HCT116 (cell line): Measurements from ENCODE around the gene BRD4. TPM values are rescaled to one million over a fixed set of nuclear protein-coding genes. Genes with fewer than 3 reads are reported as not detected.

Source experiments
- ATAC-seq: fragments of 200-7000 bp; cut with Tn5 transposase; 2 replicates; pipeline ENCODE4 v1.9.1; 2020; ENCODE audit warnings: mild to moderate bottlenecking, moderate library complexity
- BruUV-seq: library from RNA; stranded (reverse); fragments of 400-500 nt; replicated peaks from 2 replicates; lab custom pipeline; 2021; lab: Mats Ljungman, UMichigan
- CTCF ChIA-PET: fragments of 300-600 bp; sonication (Branson Sonifier 250); formaldehyde crosslinking; loops from one replicate; lab custom pipeline; 2021; ENCODE audit warnings: antibody characterized with exemption; lab: Charles Lee
- POLR2A ChIA-PET: fragments of 300-600, 350-600 bp; sonication (Branson Sonifier 250); formaldehyde crosslinking; loops from one replicate; lab custom pipeline; 2021; ENCODE audit warnings: antibody characterized with exemption; lab: Charles Lee
- RAD21 ChIA-PET, 2 experiments: fragments of 300-600 bp; sonication (Branson Sonifier 250); formaldehyde crosslinking; loops; one replicate each; lab custom pipeline; 2023; ENCODE audit warnings: low total read pairs in 2 of 2; ENCODE audit not compliant: uncharacterized antibody in 2 of 2, unreplicated experiment in 2 of 2, low non-redundant PET in 1 of 2; lab: Charles Lee
- DNase-seq: peaks from one replicate; pipeline ENCODE4 v3.0.0-alpha.2; 2010; ENCODE audit warnings: low read depth, low spot score
- H2AFZ ChIP-seq: fragments of 200-600 bp; shearing (Covaris generic), sonication (generic); 2 replicates; pipeline ENCODE4 v1.6.1; 2017; ENCODE audit warnings: low read depth, mixed run types, mixed read lengths, antibody characterized with exemption, low read length; ENCODE audit not compliant: poor library complexity, severe bottlenecking
- H3K27ac ChIP-seq: 2 replicates; pipeline ENCODE4 v1.5.1; 2012; ENCODE audit warnings: low read depth, low read length
- H3K27me3 ChIP-seq: fragments of 200-600 bp; sonication (generic); 2 replicates; pipeline ENCODE4 v1.6.1; 2016; ENCODE audit warnings: mixed run types, low read length, mixed read lengths; ENCODE audit not compliant: insufficient read depth
- H3K36me3 ChIP-seq, 2 experiments: fragments of 200-500 bp in 1 of 2; fragments of 200-600 bp in 1 of 2; sonication (Bioruptor generic) in 1 of 2; sonication (generic) in 1 of 2; 2 replicates each; pipeline versions ENCODE4 v1.5.1 to v1.6.1; 2014 to 2016; ENCODE audit warnings: low read length in 2 of 2, inconsistent platforms in 1 of 2, mixed read lengths in 1 of 2, mixed run types in 1 of 2; ENCODE audit not compliant: insufficient read depth in 2 of 2, control insufficient read depth in 1 of 2
- H3K4me1 ChIP-seq, 2 experiments: fragments of 200-600 bp in 1 of 2; sonication (generic) in 1 of 2; 2 replicates each; pipeline versions ENCODE4 v1.5.1 to v1.6.1; 2012 to 2017; ENCODE audit warnings: low read length in 2 of 2, inconsistent platforms in 1 of 2, mild to moderate bottlenecking in 1 of 2, mixed read lengths in 1 of 2, mixed run types in 1 of 2, moderate library complexity in 1 of 2; ENCODE audit not compliant: insufficient read depth in 2 of 2, control insufficient read depth in 1 of 2
- H3K4me2 ChIP-seq: fragments of 200-600 bp; sonication (generic); 2 replicates; pipeline ENCODE4 v1.6.1; 2017; ENCODE audit warnings: mixed run types, low read length, mixed read lengths
- H3K4me3 ChIP-seq, 2 experiments: fragments of 200-600 bp in 1 of 2; sonication (generic) in 1 of 2; replicated peaks in 1 of 2; 2 replicates each; pipeline ENCODE4 v1.5.1; 2011 to 2016; ENCODE audit warnings: low read length in 2 of 2, control low read depth in 1 of 2, low read depth in 1 of 2, mild to moderate bottlenecking in 1 of 2, mixed read lengths in 1 of 2, mixed run types in 1 of 2
- H3K79me2 ChIP-seq: fragments of 200-600 bp; sonication (generic); 2 replicates; pipeline ENCODE4 v1.6.1; 2017; ENCODE audit warnings: mild to moderate bottlenecking, mixed run types, low read length, moderate library complexity, mixed read lengths; ENCODE audit not compliant: insufficient read depth
- H3K9ac ChIP-seq: fragments of 200-600 bp; sonication (generic); 2 replicates; pipeline ENCODE4 v1.6.1; 2016; ENCODE audit warnings: low read length, mixed read lengths
- H3K9me2 ChIP-seq: fragments of 200-600 bp; sonication (generic), shearing (Covaris generic); 2 replicates; pipeline ENCODE4 v1.6.1; 2017; ENCODE audit warnings: mixed run types, mild to moderate bottlenecking, moderate library complexity; ENCODE audit not compliant: insufficient read depth
- H3K9me3 ChIP-seq, 2 experiments: fragments of 200-500 bp in 1 of 2; fragments of 200-600 bp in 1 of 2; sonication (Bioruptor generic) in 1 of 2; sonication (generic) in 1 of 2; 2 replicates each; pipeline ENCODE4 v1.6.1; 2014 to 2017; ENCODE audit warnings: low read length in 2 of 2, mixed read lengths in 2 of 2, inconsistent platforms in 1 of 2, low read depth in 1 of 2, mild to moderate bottlenecking in 1 of 2, mixed run types in 1 of 2, moderate library complexity in 1 of 2; ENCODE audit not compliant: control insufficient read depth in 1 of 2, insufficient read depth in 1 of 2
- H4K20me1 ChIP-seq: fragments of 200-600 bp; sonication (generic), shearing (Covaris generic); 2 replicates; pipeline ENCODE4 v1.6.1; 2017; ENCODE audit warnings: mixed run types, mild to moderate bottlenecking, moderate library complexity; ENCODE audit not compliant: insufficient read depth
- EGR1 ChIP-seq: IDR thresholded peaks from 2 replicates; pipeline ENCODE4 v1.6.1; 2012; ENCODE audit warnings: low read depth
- ELF1 ChIP-seq: IDR thresholded peaks from 2 replicates; pipeline ENCODE4 v1.6.1; 2012; ENCODE audit warnings: low read depth, borderline replicate concordance
- EZH2 ChIP-seq: fragments of 200-600 bp; sonication (generic); IDR thresholded peaks from 2 replicates; pipeline ENCODE4 v1.6.1; 2017; ENCODE audit warnings: antibody characterized with exemption, mixed run types
- EZH2phosphoT487 ChIP-seq: fragments of 200-600 bp; IDR thresholded peaks from 2 replicates; pipeline ENCODE4 v1.6.1; 2018; ENCODE audit warnings: antibody characterized with exemption, borderline replicate concordance
- FOSL1 ChIP-seq: IDR thresholded peaks from 2 replicates; pipeline ENCODE4 v1.6.1; 2012; ENCODE audit warnings: low read depth
- JUND ChIP-seq: IDR thresholded peaks from 2 replicates; pipeline ENCODE4 v1.6.1; 2012
- POLR2A ChIP-seq: IDR thresholded peaks from 2 replicates; pipeline ENCODE4 v1.7.0; 2011; ENCODE audit warnings: borderline replicate concordance; ENCODE audit not compliant: insufficient read depth, insufficient read length; ENCODE audit errors: extremely low read depth
- POLR2AphosphoS5 ChIP-seq: IDR thresholded peaks from 2 replicates; pipeline ENCODE4 v1.6.1; 2011; ENCODE audit warnings: mild to moderate bottlenecking, low read depth, low read length, moderate library complexity
- SIN3A ChIP-seq: IDR thresholded peaks from 2 replicates; pipeline ENCODE4 v1.6.1; 2012; ENCODE audit warnings: low read depth
- SP1 ChIP-seq: IDR thresholded peaks from 2 replicates; pipeline ENCODE4 v1.6.1; 2012; ENCODE audit warnings: low read depth
- SRF ChIP-seq: IDR thresholded peaks from 2 replicates; pipeline ENCODE4 v1.6.1; 2012; ENCODE audit warnings: low read depth
- TCF7L2 ChIP-seq: IDR thresholded peaks from 2 replicates; pipeline ENCODE4 v1.7.0; 2011; ENCODE audit warnings: borderline replicate concordance, inconsistent platforms; ENCODE audit not compliant: insufficient read depth, insufficient read length; ENCODE audit errors: extremely low read depth
- YY1 ChIP-seq: IDR thresholded peaks from 2 replicates; pipeline ENCODE4 v1.6.1; 2011; ENCODE audit warnings: low read length, low read depth, moderate library complexity, mild to moderate bottlenecking; ENCODE audit not compliant: insufficient replicate concordance; ENCODE audit errors: extremely low read depth
- ZFX ChIP-seq: fragments of 450-650 bp; IDR thresholded peaks from 2 replicates; pipeline ENCODE4 v1.6.1; 2017
- ZNF274 ChIP-seq: fragments of 200-500 bp; sonication (Bioruptor generic); IDR thresholded peaks from 2 replicates; pipeline ENCODE4 v1.6.1; 2014; ENCODE audit warnings: mild to moderate bottlenecking, low read depth, low read length, inconsistent platforms
- intact Hi-C: fragments of 100-400 bp; cut with micrococcal nuclease; formaldehyde crosslinking; loops from 2 replicates; pipeline ENCODE4 v1.10.0; 2022
- total RNA-seq: library from RNA; stranded (reverse); gene quantifications from one replicate; pipeline ENCODE4 v1.2.1, GENCODE V29; 2021; ENCODE audit not compliant: unreplicated experiment
- TF ChIP-seq, protein P1 (sequence below): IDR thresholded peaks from 2 replicates; pipeline ENCODE4 v1.6.1; 2012
- TF ChIP-seq, protein P2 (sequence below): IDR thresholded peaks from 2 replicates; pipeline ENCODE4 v1.6.1; 2012; ENCODE audit warnings: low read depth
- TF ChIP-seq, protein P3 (sequence below): IDR thresholded peaks from 2 replicates; pipeline ENCODE4 v1.6.1; 2012

BRD4 gene
- total RNA-seq, 1 experiment from 2014 or later: 52.9 TPM

DNA sequence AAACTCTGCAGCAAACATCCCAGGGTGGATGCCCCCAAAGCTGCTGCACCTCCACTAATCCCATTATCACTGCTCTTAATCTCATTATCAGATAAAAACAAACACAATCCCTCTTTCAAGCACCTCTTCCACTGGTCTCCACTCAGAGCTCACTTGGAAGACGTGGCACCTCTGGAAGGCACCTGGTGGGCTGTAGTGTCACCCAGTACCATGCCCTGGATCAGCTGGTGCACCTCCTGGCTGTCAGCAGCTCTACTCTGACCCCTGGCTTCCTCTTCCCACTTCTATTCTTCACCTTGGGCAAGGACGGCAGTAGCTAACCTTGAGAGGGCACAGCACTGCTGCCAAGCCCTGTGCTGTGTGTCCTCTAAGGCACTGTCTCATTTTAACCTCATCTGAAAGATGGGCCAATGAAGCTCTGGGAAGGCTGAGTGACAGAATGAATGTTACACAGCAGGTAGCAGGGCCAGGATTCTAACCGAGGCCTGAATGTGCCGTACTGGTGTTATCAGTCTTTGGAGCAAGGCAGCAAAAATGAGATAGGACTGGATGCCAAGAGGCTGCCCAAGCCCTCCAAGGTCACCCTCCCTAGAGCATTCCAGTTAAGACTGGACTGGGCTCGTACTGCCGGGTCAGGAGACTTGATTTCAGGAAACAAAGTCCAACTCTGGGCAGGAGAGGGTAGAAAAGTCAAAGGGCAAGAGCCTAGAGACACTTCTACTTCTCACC is 7.4 kb downstream of the BRD4 start:
- Histone ChIP-seq H3K9me2 (no peaks in the 10 kb centered on the region), H3K9me3 (no peaks in the 10 kb centered on the region), H3K27ac (no peak overlapping the region), H3K4me2 (no peak overlapping the region), H3K79me2 (peaks cover 97% of the 10 kb centered on the region), H3K4me1 (peaks cover 0 to under 1% of the 10 kb centered on the region in 2 experiments; a peak in 2 of 4 replicates), H3K36me3 (no peaks in the 10 kb centered on the region), H3K4me3 (no peak overlapping the region), H4K20me1 (peaks cover 12% of the 10 kb centered on the region), H2AFZ (no peak overlapping the region), H3K9ac (no peak overlapping the region), H3K27me3 (no peaks in the 10 kb centered on the region)
- intact Hi-C loops: no loop called here
- ChIA-PET RAD21 (no interaction called here), CTCF (no interaction called here), POLR2A (no interaction called here)
- DNase-seq (no peak), ATAC-seq (no peak)
- TF ChIP-seq EGR1 (no peak), FOSL1 (no peak), EZH2 (no peak), POLR2AphosphoS5 (no peak), TCF7L2 (no peak), JUND (no peak), ELF1 (no peak), EZH2phosphoT487 (no peak), ZNF274 (no peak), SRF (no peak), ZFX (no peak), SIN3A (no peak), SP1 (no peak), POLR2A (no peak), YY1 (no peak)
- TF ChIP-seq, protein P1, sequence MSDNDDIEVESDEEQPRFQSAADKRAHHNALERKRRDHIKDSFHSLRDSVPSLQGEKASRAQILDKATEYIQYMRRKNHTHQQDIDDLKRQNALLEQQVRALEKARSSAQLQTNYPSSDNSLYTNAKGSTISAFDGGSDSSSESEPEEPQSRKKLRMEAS: no peak
- TF ChIP-seq, protein P2, sequence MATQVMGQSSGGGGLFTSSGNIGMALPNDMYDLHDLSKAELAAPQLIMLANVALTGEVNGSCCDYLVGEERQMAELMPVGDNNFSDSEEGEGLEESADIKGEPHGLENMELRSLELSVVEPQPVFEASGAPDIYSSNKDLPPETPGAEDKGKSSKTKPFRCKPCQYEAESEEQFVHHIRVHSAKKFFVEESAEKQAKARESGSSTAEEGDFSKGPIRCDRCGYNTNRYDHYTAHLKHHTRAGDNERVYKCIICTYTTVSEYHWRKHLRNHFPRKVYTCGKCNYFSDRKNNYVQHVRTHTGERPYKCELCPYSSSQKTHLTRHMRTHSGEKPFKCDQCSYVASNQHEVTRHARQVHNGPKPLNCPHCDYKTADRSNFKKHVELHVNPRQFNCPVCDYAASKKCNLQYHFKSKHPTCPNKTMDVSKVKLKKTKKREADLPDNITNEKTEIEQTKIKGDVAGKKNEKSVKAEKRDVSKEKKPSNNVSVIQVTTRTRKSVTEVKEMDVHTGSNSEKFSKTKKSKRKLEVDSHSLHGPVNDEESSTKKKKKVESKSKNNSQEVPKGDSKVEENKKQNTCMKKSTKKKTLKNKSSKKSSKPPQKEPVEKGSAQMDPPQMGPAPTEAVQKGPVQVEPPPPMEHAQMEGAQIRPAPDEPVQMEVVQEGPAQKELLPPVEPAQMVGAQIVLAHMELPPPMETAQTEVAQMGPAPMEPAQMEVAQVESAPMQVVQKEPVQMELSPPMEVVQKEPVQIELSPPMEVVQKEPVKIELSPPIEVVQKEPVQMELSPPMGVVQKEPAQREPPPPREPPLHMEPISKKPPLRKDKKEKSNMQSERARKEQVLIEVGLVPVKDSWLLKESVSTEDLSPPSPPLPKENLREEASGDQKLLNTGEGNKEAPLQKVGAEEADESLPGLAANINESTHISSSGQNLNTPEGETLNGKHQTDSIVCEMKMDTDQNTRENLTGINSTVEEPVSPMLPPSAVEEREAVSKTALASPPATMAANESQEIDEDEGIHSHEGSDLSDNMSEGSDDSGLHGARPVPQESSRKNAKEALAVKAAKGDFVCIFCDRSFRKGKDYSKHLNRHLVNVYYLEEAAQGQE: no peak
- TF ChIP-seq, protein P3, sequence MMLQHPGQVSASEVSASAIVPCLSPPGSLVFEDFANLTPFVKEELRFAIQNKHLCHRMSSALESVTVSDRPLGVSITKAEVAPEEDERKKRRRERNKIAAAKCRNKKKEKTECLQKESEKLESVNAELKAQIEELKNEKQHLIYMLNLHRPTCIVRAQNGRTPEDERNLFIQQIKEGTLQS: no peak
- no TSS peak for BruUV-seq
